NCI-H460 (cell line): Measurements from ENCODE around the gene GPR35. TPM values are rescaled to one million over a fixed set of nuclear protein-coding genes. Genes with fewer than 3 reads are reported as not detected.
"Not testable (repeated sequence)": the region's sequence is repeated elsewhere in the genome, so short reads cannot be mapped to it uniquely, and the experiment has no call there.

Experiments
- DNase-seq: peaks from one replicate; pipeline ENCODE4 v3.0.0-alpha.2; 2016; ENCODE audit warnings: low read depth; ENCODE audit errors: extremely low read depth
- total RNA-seq: library from RNA; depleted of rRNA; stranded (reverse); fragments of >200 nt; shearing (Covaris generic); gene quantifications from 2 replicates; pipeline ENCODE4 v1.2.3, GENCODE V29; 2014

The GPR35 gene
- total RNA-seq, 1 experiment from 2014 or later: 0.10 TPM

DNA sequence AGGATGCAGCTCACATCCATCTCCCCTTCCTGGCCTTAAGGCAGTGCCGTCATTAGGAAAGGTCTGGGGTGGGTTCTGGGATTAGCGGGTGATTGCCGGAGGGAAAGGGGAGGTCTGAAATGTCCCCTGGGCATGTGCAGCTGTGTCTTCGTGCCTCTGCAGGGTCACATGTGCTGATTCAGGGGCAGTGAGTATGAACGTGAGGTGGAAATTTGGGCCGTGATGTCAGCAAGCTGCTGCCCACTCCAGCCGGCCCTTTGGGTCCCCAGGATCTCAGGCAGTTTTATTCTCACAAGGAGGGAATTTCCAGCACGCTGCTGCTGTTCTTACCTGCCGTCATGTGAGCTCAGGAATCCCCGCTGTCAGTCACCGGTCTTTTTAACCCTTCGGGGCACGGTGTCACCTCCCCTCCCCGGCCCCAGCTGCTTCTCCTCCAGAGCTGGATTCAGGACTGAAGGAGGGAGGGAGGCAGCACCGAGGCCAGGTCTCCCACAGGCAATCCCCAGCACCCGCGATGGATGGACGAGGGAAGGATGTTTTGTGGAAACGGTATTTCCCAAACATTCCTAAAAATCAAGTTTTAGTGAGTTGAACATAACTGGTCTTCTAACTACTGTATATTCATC is 23.5 kb downstream of the GPR35 start:
- no peak for DNase-seq

DNA sequence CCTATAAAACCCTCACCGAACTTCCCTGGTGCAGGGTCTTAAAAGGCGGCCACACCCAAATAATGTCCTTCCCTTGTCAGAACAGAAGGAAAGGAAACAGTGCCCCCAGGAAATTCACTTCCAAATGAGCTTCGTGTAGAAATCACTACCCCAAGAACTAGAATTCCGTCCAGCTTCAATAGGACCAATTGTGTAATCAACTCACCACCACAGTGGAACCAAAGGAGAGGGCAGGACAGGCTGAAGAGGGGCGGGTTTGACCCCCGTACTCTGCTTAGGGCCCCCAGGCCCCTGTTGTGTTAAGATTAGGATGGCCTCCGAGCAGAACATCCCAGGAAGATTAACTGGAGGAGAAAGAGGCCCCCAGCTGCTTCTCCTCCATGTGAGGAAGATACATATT is 24.1 kb downstream of the GPR35 start:
- no peak for DNase-seq

GRCh38 chr2:240650254-240650965 is 25.1 kb downstream of the GPR35 start:
- DNase-seq: no peak

GRCh38 chr2:240651185-240651584 is 25.9 kb downstream of the GPR35 start:
- DNase-seq: no peak

GRCh38 chr2:240655931-240656886 is 30.9 kb downstream of the GPR35 start:
- no peak for DNase-seq

- not testable (repeated sequence) for DNase-seq
Observed at GRCh38 chr2:240659883-240660282, 34.6 kb downstream of the GPR35 start.

- no peak for DNase-seq
Observed at GRCh38 chr2:240662681-240663080, 37.4 kb downstream of the GPR35 start.

DNA sequence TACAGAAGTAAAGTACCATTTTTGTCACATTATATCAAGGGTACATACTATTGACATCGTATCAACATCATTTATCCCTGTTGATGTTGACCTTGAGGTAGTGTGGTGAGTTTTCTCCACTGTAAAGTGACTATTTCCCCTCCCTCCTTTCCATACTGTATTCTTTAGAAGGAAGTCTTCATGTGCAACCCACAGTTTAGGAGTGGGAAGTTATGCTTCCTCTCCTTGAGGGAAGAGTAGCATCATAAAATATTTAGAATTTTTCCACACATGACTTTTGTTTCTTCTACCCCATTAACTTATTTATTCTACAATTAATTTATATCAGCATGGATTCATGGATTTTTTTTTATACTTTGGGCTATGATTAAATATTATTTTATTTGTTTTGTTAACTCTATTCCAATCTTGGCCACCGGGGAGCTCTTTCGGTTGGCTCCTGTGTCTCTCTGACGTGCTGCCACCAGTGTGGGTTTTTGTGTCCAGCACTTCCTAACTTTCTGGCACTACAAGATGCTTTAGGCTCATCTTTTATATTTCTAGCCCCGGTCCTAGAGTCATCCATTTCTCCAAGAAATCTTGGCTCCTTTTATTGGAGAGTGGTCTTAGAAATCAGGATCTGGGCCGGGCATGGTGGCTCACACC is 38.4 kb downstream of the GPR35 start:
- no peak for DNase-seq

GRCh38 chr2:240664622-240665021 is 39.3 kb downstream of the GPR35 start:
- DNase-seq: no peak

DNA sequence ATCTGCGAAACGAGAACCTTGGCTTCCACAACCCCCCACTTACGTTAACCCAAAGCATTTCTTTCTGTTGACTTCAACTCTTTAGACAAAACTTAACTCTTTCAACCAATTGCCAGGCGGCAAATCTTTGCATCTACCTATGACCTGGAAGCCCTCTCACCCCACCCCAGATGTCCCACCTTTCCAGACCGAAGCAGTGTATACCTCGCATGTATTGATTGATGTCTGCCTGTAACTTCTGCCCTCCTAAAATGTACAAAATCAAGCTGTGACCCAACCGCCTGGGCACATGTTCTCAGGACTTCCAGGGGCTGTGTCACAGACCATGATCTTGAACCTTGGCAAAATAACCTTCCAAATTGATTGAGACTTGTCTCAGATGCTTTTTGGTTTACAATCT is 45.1 kb downstream of the GPR35 start:
- DNase-seq: no peak

- no peak for DNase-seq
Observed at GRCh38 chr2:240670950-240671349, 45.7 kb downstream of the GPR35 start.

DNA sequence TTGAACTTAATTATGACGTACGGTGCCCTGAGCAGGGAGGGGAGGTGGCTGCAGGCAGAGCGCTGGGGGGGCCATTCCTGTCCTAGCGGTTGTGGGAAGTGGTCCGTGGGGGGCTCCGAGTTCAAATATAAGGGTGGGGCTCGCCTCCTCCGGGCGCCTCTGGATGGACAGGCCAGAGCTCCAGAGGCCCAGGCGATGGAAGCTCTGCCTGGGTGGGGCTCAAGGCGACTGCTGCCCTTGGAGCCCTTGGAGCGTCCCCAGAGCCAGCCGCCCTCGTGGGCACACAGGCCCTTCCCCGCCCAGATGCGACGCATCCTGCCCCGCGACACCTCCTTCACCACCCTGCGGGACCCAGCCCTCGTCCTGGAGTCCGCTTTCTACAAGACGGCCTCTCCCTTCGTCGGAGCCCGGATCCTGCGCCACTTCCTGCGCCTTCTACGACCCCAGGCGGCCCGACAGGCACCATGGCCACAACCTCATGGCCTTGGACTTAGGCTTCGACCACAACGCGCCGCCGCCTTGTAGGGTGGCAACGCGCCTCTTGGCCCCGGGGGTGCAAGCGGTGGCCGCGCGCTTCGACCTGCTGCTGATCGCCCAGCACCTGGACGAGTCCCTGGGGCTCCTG is 46.9 kb downstream of the GPR35 start:
- no peak for DNase-seq

GRCh38 chr2:240672701-240673190 is 47.5 kb downstream of the GPR35 start:
- DNase-seq: no peak

- DNase-seq: not testable (repeated sequence)
Observed at GRCh38 chr2:240674461-240675184, 49.3 kb downstream of the GPR35 start.

- not testable (repeated sequence) for DNase-seq
Observed at GRCh38 chr2:240675345-240675744, 50.1 kb downstream of the GPR35 start.

DNA sequence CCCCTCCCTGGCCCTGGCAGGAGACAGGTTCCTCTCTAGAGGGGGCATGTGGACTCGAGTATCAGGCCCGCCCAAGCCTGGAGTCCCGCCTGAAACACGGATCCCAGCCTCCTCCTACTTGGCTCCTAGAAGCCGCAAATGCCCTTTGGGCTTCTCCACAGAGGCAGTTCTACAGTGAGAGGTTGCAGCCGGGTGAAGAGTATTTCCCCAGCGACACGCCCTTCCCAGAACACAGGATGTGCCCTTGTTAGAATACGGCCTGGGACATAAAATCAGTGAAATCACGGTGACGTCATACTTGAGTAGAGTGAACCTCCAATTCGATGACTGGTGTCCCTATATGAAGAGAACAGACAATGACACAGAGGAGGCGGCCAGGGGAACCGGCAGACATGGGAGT is 52.8 kb downstream of the GPR35 start:
- DNase-seq: not testable (repeated sequence)

DNA sequence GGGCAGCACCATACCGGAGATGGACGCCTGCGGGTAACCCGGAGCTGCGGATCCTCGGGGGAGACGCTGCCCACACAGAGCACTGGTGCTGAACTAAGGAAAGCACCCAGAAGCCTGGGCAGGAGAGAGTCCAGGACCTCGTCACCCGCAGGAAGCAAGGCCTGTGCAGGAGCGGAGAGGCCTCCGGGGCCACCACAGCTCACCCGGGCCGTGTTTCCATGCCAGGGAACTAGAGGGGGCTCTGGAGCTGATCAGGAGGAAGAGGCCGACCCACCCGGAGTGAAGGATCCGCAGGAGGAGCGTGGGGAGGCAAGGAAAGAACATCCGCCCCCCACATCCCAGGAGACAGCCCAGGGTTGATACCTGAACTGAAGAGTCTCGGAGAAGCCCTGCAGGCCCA is 53.6 kb downstream of the GPR35 start:
- not testable (repeated sequence) for DNase-seq

DNA sequence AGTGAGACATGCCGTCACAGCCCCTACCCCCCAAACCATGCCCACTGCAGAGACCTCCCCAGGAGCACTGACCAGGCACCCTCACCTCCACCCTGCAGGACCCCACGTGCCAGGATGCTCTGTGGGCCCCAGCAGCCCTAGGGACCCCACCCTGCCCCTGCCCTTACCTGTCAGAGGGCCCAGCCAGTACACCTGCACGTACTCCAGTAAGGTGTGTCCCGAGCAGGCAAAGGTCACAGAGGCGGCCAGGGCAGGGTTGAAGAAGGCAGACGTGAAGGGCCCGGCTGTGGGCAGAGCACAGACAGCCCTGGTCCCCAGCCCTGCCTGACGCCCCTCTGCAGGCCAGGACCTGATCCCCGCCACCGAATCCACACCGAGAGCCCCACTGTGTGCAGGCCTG is 54.9 kb downstream of the GPR35 start:
- not testable (repeated sequence) for DNase-seq
